GM12878 (cell line): ENCODE measurements around the gene RNF31. TPM values are rescaled to one million over a fixed set of nuclear protein-coding genes. Genes with fewer than 3 reads are reported as not detected.

Experiments used
- E4F1 ChIP-seq: fragments of 450-650 bp; IDR thresholded peaks from 2 replicates; pipeline ENCODE4 v1.6.1; 2018; ENCODE audit warnings: borderline replicate concordance, mild to moderate bottlenecking; ENCODE audit not compliant: partially characterized antibody
- KAT2A ChIP-seq: conservative IDR thresholded peaks from 2 replicates; pipeline ENCODE4 v1.6.1; 2011; ENCODE audit warnings: low read depth, low read length; ENCODE audit not compliant: control insufficient read depth
- KLF5 ChIP-seq: fragments of 450-650 bp; IDR thresholded peaks from 2 replicates; pipeline ENCODE4 v1.6.1; 2014; ENCODE audit warnings: mild to moderate bottlenecking; ENCODE audit not compliant: partially characterized antibody
- MAX ChIP-seq: IDR thresholded peaks from 2 replicates; pipeline ENCODE4 v1.6.1; 2012; ENCODE audit warnings: low read depth, low read length, improper control_type of control experiment
- MEF2B ChIP-seq: fragments of 450-650 bp; IDR thresholded peaks from 2 replicates; pipeline ENCODE4 v1.6.1; 2018; ENCODE audit warnings: mild to moderate bottlenecking, moderate library complexity; ENCODE audit not compliant: partially characterized antibody, poor library complexity, severe bottlenecking
- PML ChIP-seq: IDR thresholded peaks from 2 replicates; pipeline ENCODE4 v1.6.1; 2012; ENCODE audit warnings: low read length, inconsistent platforms
- RAD51 ChIP-seq: fragments of 450-650 bp; IDR thresholded peaks from 2 replicates; pipeline ENCODE4 v1.6.1; 2016; ENCODE audit warnings: moderate library complexity, mild to moderate bottlenecking, inconsistent platforms
- RCOR1 ChIP-seq: conservative IDR thresholded peaks from 2 replicates; pipeline ENCODE4 v1.6.1; 2012; ENCODE audit warnings: low read depth, low read length, improper control_type of control experiment
- REST ChIP-seq: IDR thresholded peaks from 2 replicates; pipeline ENCODE4 v1.6.1; 2012; ENCODE audit warnings: mild to moderate bottlenecking, low read depth, low read length
- SREBF2 ChIP-seq: IDR thresholded peaks from 2 replicates; pipeline ENCODE4 v1.6.1; 2012; ENCODE audit warnings: mild to moderate bottlenecking, low read length
- TARDBP ChIP-seq: IDR thresholded peaks from 2 replicates; pipeline ENCODE4 v1.6.1; 2016; ENCODE audit warnings: borderline replicate concordance
- TBL1XR1 ChIP-seq: IDR thresholded peaks from 2 replicates; pipeline ENCODE4 v1.6.1; 2012; ENCODE audit warnings: low read depth, low read length, improper control_type of control experiment
- TCF12 ChIP-seq: IDR thresholded peaks from 2 replicates; pipeline ENCODE4 v1.6.1; 2011; ENCODE audit warnings: low read depth, mild to moderate bottlenecking, low read length
- ZBTB33 ChIP-seq: fragments of 450-650 bp; IDR thresholded peaks from 2 replicates; pipeline ENCODE4 v1.6.1; 2017; ENCODE audit warnings: mild to moderate bottlenecking
- ZBTB4 ChIP-seq: fragments of 450-650 bp; formaldehyde crosslinking; IDR thresholded peaks from 2 replicates; pipeline ENCODE4 v1.4.0; 2022; ENCODE audit warnings: mild to moderate bottlenecking, moderate library complexity
- ZNF24 ChIP-seq: fragments of 450-650 bp; IDR thresholded peaks from 2 replicates; pipeline ENCODE4 v1.6.1; 2017; ENCODE audit warnings: antibody characterized with exemption, mild to moderate bottlenecking
- polyA plus RNA-seq, 11 experiments: library from polyadenylated mRNA; depleted of rRNA in 4 of 11; unstranded in 6 of 11; stranded (reverse) in 5 of 11; fragments of >200 nt; fragmentation: Nextera tagmentation in 4 of 11; fragmentation: Illumina TruSeq in 1 of 11; extraction: Ambion mirVana in 4 of 11; extraction: Trizol in 1 of 11; gene quantifications; 1 replicate in 1 of 11; 2 replicates in 10 of 11; pipeline versions ENCODE4 v1.2.1 to v1.2.3, GENCODE V29; 2011 to 2016; ENCODE audit warnings: inconsistent platforms in 2 of 11, missing spikeins in 2 of 11, low read depth in 1 of 11
- total RNA-seq, 4 experiments: library from RNA; depleted of rRNA in 3 of 4; stranded (reverse); fragments of >200 nt in 3 of 4; fragmentation: Illumina TruSeq in 1 of 4; extraction: Trizol in 1 of 4; gene quantifications; 2 replicates each; pipeline versions ENCODE4 v1.2.1 to v1.2.3, GENCODE V29; 2013 to 2021

RNF31 gene
- total and polyA plus RNA-seq, 10 of the 15 experiments (the other 5 are each of a cell fraction or from before 2014, with no cell fraction given): 8.5 to 92.7 (median 52.0) TPM

- TF ChIP-seq ZBTB4 (CRISPR knock-in tag) (no peak), MAX (peak; percentile 89), TARDBP (peak; percentile 79), TBL1XR1 (peak; percentile 17; the same call in 1 of the 2 replicates), MEF2B (peak; percentile 97), PML (no peak), KAT2A (no peak), ZBTB33 (peak; percentile 85; the same call in 1 of the 2 replicates), RCOR1 (no peak), REST (0 out of 2 replicates have a peak, but pooled peaks have one; percentile 1), TCF12 (no peak; the same call in 1 of the 2 replicates), ZNF24 (no peak), RAD51 (no peak), KLF5 (peak; percentile 87), E4F1 (peak; percentile 86), SREBF2 (no peak)
Measured at GRCh38 chr14:24195186-24196070, 48.1 kb downstream of the RNF31 start, which contains the start of gene TM9SF1 (continued).
